Right kidney (tissue), 9 donors: ENCODE data around the gene CDH23.
"Not testable (repeated sequence)": the region's sequence is repeated elsewhere in the genome, so short reads cannot be mapped to it uniquely, and the experiment has no call there.

Experiments used
- DNase-seq: peaks from one replicate; pipeline ENCODE4 v3.0.0-alpha.2; 2016
- long read RNA-seq, 8 donors: transcript quantifications; one replicate each; lab custom pipeline, GENCODE V29; 2026

CDH23 gene
- long read RNA-seq, donor 1, partial matches to known transcripts, result 189 of 439 reads
- long read RNA-seq, donor 1, other reads (novel, unspliced or antisense), result 250 of 439 reads
- long read RNA-seq, donor 2, result 0 reads
- long read RNA-seq, donor 3, result 0 reads
- long read RNA-seq, donor 4, result 0 reads
- long read RNA-seq, donor 5, result 0 reads
- long read RNA-seq, donor 6, result 0 reads
- long read RNA-seq, donor 7, partial matches to known transcripts, result 2,038 of 2,240 reads
- long read RNA-seq, donor 7, other reads (novel, unspliced or antisense), result 202 of 2,240 reads
- long read RNA-seq, donor 8, result 0 reads

GRCh38 chr10:71396711-71397295 lies at the start of gene CDH23:
Gene CDH23 (plus strand): TSS chr10:71396920. CDS start chr10:71439832, 42,912 bp downstream.
- DNase-seq, result peak; percentile 84

- no peak for DNase-seq
Measured at GRCh38 chr10:71347587-71348395, 48.9 kb upstream of the CDH23 start.

- no peak for DNase-seq
Measured at GRCh38 chr10:71348850-71349249, 47.9 kb upstream of the CDH23 start.

- DNase-seq, result no peak
Measured at GRCh38 chr10:71349406-71349805, 47.3 kb upstream of the CDH23 start.

GRCh38 chr10:71351087-71351486 lies 45.6 kb upstream of the CDH23 start:
- DNase-seq, result no peak

- DNase-seq, result no peak
Measured at GRCh38 chr10:71351628-71352319, 44.9 kb upstream of the CDH23 start.

GRCh38 chr10:71353639-71354038 lies 43.1 kb upstream of the CDH23 start:
- no peak for DNase-seq

- DNase-seq, result no peak
Measured at GRCh38 chr10:71354776-71355175, 41.9 kb upstream of the CDH23 start.

- DNase-seq, result no peak
Measured at GRCh38 chr10:71355886-71356285, 40.8 kb upstream of the CDH23 start.

GRCh38 chr10:71357792-71358265 lies 38.9 kb upstream of the CDH23 start:
- no peak for DNase-seq

- no peak for DNase-seq
Measured at GRCh38 chr10:71358277-71358676, 38.4 kb upstream of the CDH23 start.

- not testable (repeated sequence) for DNase-seq
Measured at GRCh38 chr10:71358906-71359305, 37.8 kb upstream of the CDH23 start.

GRCh38 chr10:71359364-71360046 lies 37.2 kb upstream of the CDH23 start:
- DNase-seq, result no peak

- DNase-seq, result no peak
Measured at GRCh38 chr10:71360735-71361134, 36.0 kb upstream of the CDH23 start.

GRCh38 chr10:71361581-71361980 lies 35.1 kb upstream of the CDH23 start:
- DNase-seq, result no peak

GRCh38 chr10:71362141-71362540 lies 34.6 kb upstream of the CDH23 start:
- no peak for DNase-seq

- DNase-seq, result no peak
Measured at GRCh38 chr10:71363936-71364335, 32.8 kb upstream of the CDH23 start.

- DNase-seq, result no peak
Measured at GRCh38 chr10:71365366-71365765, 31.4 kb upstream of the CDH23 start.

- no peak for DNase-seq
Measured at GRCh38 chr10:71366690-71367089, 30.0 kb upstream of the CDH23 start.

- no peak for DNase-seq
Measured at GRCh38 chr10:71367271-71367670, 29.4 kb upstream of the CDH23 start.

GRCh38 chr10:71368176-71368575 lies 28.5 kb upstream of the CDH23 start:
- DNase-seq, result no peak

GRCh38 chr10:71368643-71369042 lies 28.1 kb upstream of the CDH23 start:
- DNase-seq, result no peak
